Suprapubic skin (tissue), 3 donors: ENCODE results near the gene DCAF17.

Source experiments
- CTCF ChIP-seq, 2 donors: fragments of 200-600 bp in 1 of 2; fragments of 450-650 bp in 1 of 2; sonication (generic) in 1 of 2; IDR thresholded peaks; one replicate each; pipeline ENCODE4 v1.5.1; 2016 to 2019; ENCODE audit warnings: antibody characterized with exemption in 2 of 2, mild to moderate bottlenecking in 1 of 2, moderate library complexity in 1 of 2
- POLR2A ChIP-seq, 2 donors: fragments of 450-650 bp; IDR thresholded peaks; one replicate each; pipeline ENCODE4 v1.6.1; 2017; ENCODE audit warnings: antibody characterized with exemption in 2 of 2, mild to moderate bottlenecking in 2 of 2, moderate library complexity in 2 of 2

- peak in 1 of 2 donors; percentile 56 for TF ChIP-seq POLR2A (IDR thresholded peaks at IDR 0.05)
- peak in 1 of 2 donors; percentile 35 for TF ChIP-seq CTCF (IDR thresholded peaks at IDR 0.05)
These were observed at the start of gene DCAF17 for GRCh38 chr2:171434013-171434989.
